Fibroblast of skin of abdomen (primary cell): ENCODE results near the gene NEUROG1. TPM values are rescaled to one million over a fixed set of nuclear protein-coding genes. Genes with fewer than 3 reads are reported as not detected.

Experiments used
- DNase-seq: peaks from one replicate; pipeline ENCODE4 v3.0.0-alpha.2; 2013
- polyA plus RNA-seq, 2 experiments: library from polyadenylated mRNA; unstranded; fragments of 120-200 nt; gene quantifications; one replicate each; pipeline ENCODE4 v1.2.1, GENCODE V29; 2013; ENCODE audit not compliant: insufficient read length in 2 of 2

Gene NEUROG1
- polyA plus RNA-seq (2013, experiment 1 of 2; ENCODE audit: insufficient read length), result not detected
- not detected for polyA plus RNA-seq (2013, experiment 2 of 2; ENCODE audit: insufficient read length)

GRCh38 chr5:135535820-135536801 is at the start of gene NEUROG1:
TSS of gene NEUROG1 (minus strand) at chr5:135535964. CDS start at chr5:135535690, 274 bp downstream.
- no peak for DNase-seq

DNA sequence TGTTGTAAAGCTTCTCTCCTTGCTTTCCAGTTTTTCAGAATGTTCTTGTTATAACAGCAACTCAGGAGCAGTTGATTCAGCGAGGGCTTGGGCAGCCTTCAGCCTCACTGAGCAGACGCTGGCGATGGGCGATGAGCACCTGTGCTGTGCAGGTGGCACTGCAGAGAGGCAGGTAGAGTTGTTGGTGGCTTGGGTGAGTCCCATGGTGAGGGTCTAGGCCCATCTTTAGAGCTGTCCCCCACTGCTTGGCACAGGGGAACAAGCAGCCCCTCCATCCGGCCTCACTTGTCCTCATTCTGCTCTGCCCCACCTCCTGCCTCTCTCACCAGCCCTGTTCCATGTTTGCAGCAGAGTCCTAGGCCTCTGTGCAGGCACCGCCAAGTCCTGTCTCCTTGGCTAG is 49.2 kb upstream of the NEUROG1 start:
- DNase-seq, result no peak

DNA sequence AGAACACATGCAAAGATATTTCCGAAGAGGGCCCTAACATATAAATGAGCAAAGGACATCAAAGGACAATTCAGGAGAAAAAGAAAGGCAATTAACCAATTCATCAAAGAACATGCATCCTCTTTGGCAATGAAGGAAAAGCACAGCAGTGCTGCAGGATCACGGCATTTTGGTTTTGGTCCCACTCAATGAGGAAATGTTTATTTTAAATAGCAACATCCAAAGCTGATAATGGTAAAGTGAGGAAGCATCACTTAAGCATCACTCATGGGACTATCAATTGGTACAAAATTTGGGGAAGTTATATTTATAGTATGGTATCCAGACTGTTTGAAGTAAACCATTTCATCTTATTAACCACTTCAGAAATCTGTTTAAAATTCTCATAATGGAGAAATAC is 48.5 kb upstream of the NEUROG1 start:
- DNase-seq, result no peak

DNA sequence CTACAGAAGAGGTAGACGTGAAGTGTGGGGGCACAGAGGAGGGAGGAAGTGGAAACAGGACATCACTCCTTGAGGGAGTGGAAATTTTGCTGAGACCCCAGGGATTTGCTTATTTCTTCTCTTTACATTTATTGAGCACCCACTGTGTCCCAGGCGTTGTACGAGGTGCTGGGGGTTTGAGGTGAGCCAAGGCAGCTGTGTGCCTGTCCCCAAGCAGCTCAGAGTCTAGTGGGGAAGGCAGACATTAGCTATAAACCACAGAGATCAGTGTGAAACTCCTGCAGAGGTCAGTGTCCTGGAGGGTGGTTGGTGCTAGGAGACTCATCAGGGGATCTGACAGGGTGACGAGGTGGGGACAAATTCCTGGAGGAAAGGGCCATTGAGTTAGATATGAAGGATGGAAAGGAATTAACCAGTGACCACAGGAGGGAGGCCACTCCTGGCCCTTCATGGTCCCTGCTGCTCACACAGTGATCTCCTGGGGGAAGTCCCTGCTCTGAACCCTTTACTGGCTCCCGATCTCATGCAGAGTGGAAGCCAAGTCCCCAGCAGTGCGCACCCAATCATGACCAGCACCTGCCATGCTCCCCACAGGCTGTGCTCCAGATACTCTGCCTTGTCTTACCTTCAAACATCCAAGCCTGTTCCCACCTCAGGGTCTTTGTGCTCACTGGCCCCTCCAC is 46.5 kb upstream of the NEUROG1 start:
- DNase-seq, result no peak

GRCh38 chr5:135578685-135579341 is 43.0 kb upstream of the NEUROG1 start, which contains the start of gene CXCL14:
TSS of gene CXCL14 (minus strand) at chr5:135578991. CDS start at chr5:135578778, 213 bp downstream.
- DNase-seq, result peak; percentile 86

DNA sequence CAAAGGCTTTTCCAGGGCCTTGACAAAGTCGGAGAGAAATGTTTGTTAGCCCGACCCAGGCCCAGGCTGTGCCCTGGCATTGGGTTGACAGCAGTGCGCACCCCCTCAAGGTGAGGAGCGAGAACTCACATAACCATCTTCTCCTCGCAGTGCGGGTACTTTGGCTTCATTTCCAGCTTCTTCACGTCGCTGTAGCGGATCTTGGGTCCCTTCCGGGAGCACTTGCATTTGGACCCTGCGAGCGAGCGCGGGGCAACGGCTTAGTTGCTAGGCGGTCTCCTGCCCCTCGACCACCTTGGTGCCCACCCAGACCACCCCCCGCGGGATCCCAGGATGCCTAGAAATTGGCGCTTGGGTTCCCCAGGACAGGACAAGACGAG is 42.5 kb upstream of the NEUROG1 start:
- no peak for DNase-seq

- DNase-seq, result no peak
Measured at GRCh38 chr5:135577421-135577820, 41.7 kb upstream of the NEUROG1 start.

- DNase-seq, result peak; percentile 65
Measured at GRCh38 chr5:135576075-135576599, 40.4 kb upstream of the NEUROG1 start.

GRCh38 chr5:135574493-135574892 is 38.7 kb upstream of the NEUROG1 start:
- DNase-seq, result no peak

GRCh38 chr5:135571902-135572301 is 36.1 kb upstream of the NEUROG1 start:
- DNase-seq, result no peak

- DNase-seq, result no peak
Measured at GRCh38 chr5:135571066-135571609, 35.4 kb upstream of the NEUROG1 start.

- DNase-seq, result no peak
Measured at GRCh38 chr5:135570453-135570764, 34.6 kb upstream of the NEUROG1 start.

- peak; percentile 28 for DNase-seq
Measured at GRCh38 chr5:135569755-135570452, 34.1 kb upstream of the NEUROG1 start.

DNA sequence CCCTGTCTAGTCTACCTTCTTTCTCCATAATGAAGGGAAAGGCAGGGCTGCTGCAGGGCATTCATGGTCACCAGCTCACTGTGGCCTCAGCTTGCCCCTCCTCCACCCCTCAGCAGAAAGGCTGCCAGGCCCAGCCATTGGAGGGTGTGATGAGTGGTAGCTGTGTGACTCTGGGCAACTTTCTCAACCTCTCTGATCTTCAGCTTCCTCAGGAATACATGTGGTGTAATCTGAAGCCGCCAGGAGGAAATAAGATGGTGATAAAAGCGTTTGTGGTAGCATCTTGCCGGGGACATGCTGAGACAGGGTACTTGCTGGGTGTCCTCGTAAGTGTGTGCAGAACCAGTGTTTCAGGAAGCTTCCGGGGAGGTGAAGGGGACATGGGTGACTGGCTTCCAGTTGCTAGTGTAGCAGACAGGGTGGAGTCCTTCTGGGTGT is 33.2 kb upstream of the NEUROG1 start:
- no peak for DNase-seq

GRCh38 chr5:135568246-135568645 is 32.5 kb upstream of the NEUROG1 start:
- no peak for DNase-seq

DNA sequence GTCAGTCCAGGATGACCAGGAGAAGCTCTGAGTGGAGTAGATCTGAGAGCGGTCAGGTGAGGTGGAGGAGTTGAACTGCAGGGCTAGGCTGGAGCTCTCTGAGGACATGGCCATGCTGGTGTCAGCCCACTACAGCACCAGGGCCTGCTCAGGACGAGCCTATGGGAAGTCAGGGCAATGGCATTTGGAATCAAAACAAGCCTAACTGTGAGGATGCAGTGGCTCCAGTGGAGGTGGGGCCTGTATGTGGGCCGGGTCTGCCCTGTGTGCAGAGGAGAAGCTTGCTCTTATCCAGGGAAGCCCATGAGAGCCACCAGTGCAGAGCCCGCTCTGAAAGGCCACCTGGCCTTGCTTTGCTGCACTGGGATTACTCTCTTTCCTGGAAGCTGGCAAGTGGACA is 31.9 kb upstream of the NEUROG1 start:
- DNase-seq, result no peak

DNA sequence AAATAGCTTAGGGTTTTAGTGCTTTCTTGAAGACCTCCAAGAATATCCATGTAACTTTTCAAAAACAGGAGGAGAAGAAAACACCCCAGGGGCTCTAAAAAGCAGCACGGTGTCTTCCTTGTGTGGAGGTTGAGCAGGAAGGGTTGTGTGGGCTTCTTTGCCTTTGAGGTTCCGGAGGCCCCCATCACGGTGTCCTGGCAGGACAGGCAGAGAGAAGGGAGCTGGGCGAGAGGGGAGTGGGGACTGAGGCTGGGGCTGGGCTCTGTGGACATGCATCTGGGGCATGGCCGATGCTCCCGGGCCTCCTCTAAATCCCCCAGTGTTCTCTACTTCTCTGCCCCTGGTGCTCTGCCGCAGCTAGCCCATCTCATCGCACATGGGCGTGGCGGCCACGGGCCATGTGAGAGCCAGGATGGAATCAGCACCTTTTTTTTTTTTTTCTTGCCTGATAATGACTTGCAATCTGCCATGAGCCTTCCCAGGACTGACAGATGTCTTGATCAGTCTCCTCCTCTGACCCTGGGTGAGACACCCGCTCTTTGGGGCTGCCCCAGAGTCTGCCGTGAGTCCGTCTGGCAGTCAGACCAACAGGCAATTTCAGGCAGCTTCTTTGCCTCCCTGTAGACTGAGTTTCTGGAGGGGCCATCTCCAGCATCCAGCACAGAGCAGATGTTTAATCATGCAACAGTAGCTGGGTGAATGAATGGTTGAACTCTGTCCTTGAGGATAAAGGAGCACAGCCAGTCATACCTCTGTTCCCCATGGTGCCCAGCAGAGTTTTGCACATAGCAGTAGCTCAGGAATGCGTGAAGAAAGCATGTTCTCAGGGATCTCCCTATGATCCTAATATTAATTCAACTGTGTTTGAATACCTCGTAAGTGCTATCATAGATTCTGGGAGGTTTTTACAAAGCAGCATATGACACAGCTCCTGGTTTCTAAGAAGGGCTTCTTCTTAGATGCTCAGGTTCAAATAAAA is 30.9 kb upstream of the NEUROG1 start:
- DNase-seq, result no peak

DNA sequence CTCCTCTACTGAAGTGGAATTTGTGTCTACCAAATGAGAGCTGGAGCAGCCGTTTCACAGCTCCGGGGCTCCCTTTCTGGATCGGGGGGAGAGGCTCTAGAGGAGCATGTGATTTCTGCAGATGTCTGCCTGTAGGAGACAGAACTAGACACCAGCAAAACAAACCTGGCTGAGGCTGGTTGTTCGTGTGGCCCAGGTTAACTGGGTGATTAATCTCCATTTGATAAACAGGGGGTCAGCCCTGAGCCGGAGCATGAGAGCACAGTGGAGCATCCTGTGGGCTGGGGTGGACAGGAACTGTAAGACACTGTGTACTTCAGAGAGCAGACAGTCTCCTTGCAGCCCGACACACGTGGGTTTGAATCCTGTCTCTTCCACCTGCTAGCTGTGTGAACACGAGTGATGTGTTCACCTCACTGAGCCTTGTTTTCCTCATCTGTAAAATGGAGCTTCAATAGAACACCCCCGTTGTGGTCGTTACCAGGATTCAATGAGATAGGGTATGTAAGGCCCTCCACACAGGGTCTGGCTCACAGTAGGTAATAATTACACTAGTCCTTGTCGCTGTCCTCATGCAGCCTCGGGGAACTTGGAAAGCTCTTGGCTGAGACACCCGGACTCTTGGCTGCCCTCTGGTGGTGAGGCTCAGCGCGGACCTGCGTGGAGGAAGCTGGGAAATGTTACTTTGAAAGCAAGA is 30.1 kb upstream of the NEUROG1 start:
- peak; percentile 50 for DNase-seq

DNA sequence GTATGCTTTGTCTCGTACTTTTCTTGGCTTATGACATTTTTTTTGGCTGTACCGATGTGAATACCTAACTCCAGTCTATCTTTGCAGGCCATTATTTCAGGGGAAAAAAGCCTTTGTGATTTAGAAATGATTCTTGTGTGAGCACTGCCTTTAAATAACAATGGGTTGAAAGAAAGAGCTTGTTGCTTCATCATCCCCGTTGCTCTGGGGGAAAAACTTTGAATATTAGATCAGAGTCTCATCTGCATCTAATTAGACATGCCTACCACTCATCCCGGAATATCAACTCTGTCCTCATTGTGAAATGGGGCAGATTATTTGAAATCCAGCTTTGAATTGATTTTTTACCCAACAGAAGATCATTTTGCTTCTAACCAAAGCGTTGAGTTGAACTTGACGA is 29.5 kb upstream of the NEUROG1 start:
- DNase-seq, result peak; percentile 67

DNA sequence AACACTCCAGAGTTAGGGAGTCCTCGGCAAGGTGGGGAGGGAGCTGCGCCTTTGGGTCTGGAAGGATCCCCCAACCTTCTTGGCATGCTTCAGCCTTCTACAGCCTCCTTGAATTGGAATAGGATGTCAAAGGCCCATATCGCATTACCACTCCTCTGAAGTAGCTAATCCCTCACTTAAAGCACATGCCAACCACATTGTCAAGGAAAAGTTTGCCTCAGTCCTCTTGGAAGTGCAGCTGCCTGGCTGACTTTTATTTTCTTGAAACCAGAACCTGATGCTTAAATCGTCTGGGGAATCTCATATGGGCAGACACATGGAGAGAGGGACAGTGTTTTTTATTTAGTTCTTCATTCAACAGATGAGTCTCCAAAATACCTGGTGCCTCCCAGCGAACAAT is 28.6 kb upstream of the NEUROG1 start:
- no peak for DNase-seq
